Ectodermal cell (in vitro differentiated cells): Measurements from ENCODE around the gene COG2.

Experiments
- H3K27ac ChIP-seq: 2 replicates; pipeline ENCODE4 v1.7.0; 2013; ENCODE audit warnings: mild to moderate bottlenecking, low read depth, low read length; ENCODE audit not compliant: insufficient read depth, poor library complexity, severe bottlenecking
- H3K27me3 ChIP-seq: 2 replicates; pipeline ENCODE4 v1.7.0; 2013; ENCODE audit warnings: mild to moderate bottlenecking, low read length; ENCODE audit not compliant: insufficient read depth, control insufficient read depth, poor library complexity, severe bottlenecking
- H3K36me3 ChIP-seq: one replicate; pipeline ENCODE4 v1.7.0; 2013; ENCODE audit warnings: low read length; ENCODE audit not compliant: control insufficient read depth, insufficient read depth
- H3K4me1 ChIP-seq: one replicate; pipeline ENCODE4 v1.7.0; 2013; ENCODE audit warnings: low read length; ENCODE audit not compliant: control insufficient read depth, insufficient read depth
- H3K4me3 ChIP-seq: 2 replicates; pipeline ENCODE4 v1.7.0; 2013; ENCODE audit warnings: low read depth, low read length, control low read depth; ENCODE audit not compliant: insufficient read depth
- H3K9me3 ChIP-seq: 2 replicates; pipeline ENCODE4 v1.7.0; 2013; ENCODE audit warnings: mild to moderate bottlenecking, low read length, moderate library complexity; ENCODE audit not compliant: control insufficient read depth
- WGBS, 2 experiments: methylation state at CpG; one replicate each; pipeline ENCODE4 v1.1.7; 2013; ENCODE audit warnings: missing lambda C conversion rate in 2 of 2; 5-methylcytosine and 5-hydroxymethylcytosine counted together

Gene COG2

GRCh38 chr1:230610589-230610988, 31.7 kb upstream of the COG2 start:
- Histone ChIP-seq H3K27me3 (no peaks in the 10 kb centered on the region), H3K4me3 (no peak overlapping the region), H3K9me3 (no peaks in the 10 kb centered on the region), H3K36me3 (no peaks in the 10 kb centered on the region), H3K4me1 (no peaks in the 10 kb centered on the region), H3K27ac (no peak overlapping the region)
- WGBS, 2 experiments, result 90% methylated on average over 1 of the region's 1 CpG

DNA sequence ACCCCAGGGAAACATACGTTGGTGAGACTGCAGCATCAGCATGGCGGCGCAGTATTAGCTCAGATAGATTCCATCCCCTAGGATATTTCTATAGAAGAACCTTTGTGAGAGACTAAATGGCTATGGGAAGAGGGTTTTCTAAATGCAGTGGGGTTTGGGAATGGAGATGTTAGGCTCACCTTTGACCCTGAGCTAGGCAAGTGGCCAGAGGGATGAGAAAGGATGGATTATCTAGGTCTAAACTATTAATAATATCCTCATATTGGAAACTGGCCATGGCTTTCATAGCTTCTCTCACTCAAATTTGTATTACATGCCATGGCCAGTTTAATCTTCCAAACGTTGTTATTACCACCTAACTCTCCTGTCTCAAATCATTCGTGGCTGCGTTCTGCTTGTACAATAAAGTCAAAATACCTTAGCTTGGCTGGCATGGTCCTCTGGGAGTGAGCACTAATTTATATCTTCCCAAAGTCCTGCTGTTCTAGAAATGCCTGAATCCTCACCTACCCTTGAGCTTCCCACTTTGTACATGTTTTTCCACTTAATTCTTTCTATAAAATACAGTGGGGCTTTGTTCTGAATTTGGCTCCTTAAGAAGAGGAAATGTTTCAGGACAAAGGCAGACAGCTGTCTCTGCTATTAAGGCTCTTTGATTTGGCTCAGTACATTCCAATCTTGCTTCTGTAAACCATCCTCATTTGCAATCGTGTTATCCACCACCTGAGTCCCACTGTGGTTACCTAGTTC, 31.0 kb upstream of the COG2 start:
- Histone ChIP-seq H3K4me3 (no peak overlapping the region), H3K36me3 (no peaks in the 10 kb centered on the region), H3K27ac (no peak overlapping the region), H3K4me1 (no peaks in the 10 kb centered on the region), H3K9me3 (no peaks in the 10 kb centered on the region), H3K27me3 (no peaks in the 10 kb centered on the region)
- WGBS, 2 experiments, result 91 to 92% methylated on average over 7 of the region's 7 CpGs

GRCh38 chr1:230611878-230612235, 30.4 kb upstream of the COG2 start:
- 88 to 100% methylated on average over 1 of the region's 1 CpG for WGBS, 2 experiments
- H3K27ac ChIP-seq, result no peak overlapping the region
- no peaks in the 10 kb centered on the region for H3K36me3 ChIP-seq
- H3K4me3 ChIP-seq, result no peak overlapping the region
- H3K27me3 ChIP-seq, result no peaks in the 10 kb centered on the region
- H3K4me1 ChIP-seq, result no peaks in the 10 kb centered on the region
- H3K9me3 ChIP-seq, result no peaks in the 10 kb centered on the region

DNA sequence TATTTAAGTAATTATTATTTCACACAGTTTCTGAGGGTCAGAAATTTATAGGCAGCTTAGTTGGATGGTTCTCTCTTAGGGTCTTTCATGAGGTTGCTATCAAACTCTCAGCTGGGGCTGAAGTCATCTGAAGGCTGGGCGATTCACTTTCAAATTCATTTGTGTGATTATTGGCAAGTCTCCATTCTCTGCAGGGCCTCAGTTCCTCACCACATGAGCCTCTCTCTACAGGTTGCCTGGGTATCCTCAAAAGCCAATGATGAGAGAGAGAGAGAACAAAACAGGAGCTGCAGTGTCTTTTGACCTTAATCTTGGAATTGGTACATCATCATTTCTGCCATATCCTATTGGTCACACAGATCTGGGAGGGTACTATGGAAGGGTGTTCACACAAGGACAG, 29.6 kb upstream of the COG2 start:
- WGBS, 2 experiments, result 71 to 74% methylated on average over 1 of the region's 1 CpG
- Histone ChIP-seq H3K27ac (no peak overlapping the region), H3K9me3 (no peaks in the 10 kb centered on the region), H3K36me3 (no peaks in the 10 kb centered on the region), H3K4me3 (no peak overlapping the region), H3K4me1 (no peaks in the 10 kb centered on the region), H3K27me3 (no peaks in the 10 kb centered on the region)

DNA sequence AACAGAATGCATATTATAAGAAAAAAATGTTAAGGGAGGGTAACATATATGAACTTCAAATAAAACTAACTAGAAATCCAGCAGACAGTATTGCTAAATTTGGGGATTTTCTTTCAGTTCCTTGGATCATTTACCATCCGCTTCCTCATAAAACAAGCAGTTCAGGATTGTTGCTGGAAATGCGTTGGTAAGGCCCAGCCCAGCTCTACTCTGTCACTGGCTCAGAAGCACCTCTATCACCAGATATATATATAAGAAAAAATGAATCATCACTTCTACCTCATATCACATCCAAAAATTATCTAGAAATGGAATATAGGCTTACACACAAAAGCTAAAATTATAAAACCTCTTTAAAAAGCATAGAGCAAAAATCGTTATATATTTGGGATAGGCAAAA, 28.2 kb upstream of the COG2 start:
- Histone ChIP-seq H3K4me1 (no peaks in the 10 kb centered on the region), H3K27me3 (no peaks in the 10 kb centered on the region), H3K36me3 (no peaks in the 10 kb centered on the region), H3K4me3 (no peak overlapping the region), H3K9me3 (no peaks in the 10 kb centered on the region), H3K27ac (no peak overlapping the region)
- 92 to 94% methylated on average over 3 of the region's 3 CpGs for WGBS, 2 experiments

DNA sequence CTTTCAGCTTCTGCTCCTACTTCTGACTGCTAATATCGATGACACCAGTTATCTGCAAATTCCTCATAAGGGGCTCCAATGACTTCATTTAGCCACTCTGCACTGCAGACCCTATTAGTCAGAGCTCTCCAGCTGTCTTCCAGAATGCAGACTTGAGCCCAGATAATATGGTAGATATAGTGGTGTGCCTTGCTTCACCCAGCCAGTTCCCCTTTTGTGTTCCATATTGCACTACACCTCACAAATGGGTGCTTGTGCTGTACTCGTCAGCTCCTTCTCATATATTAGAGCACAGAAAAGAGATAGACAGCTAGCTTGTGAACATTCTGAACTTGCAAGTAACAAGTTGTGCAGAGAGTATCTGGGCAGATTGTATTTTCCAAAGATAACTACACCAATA, 23.7 kb upstream of the COG2 start:
- WGBS, 2 experiments, result 91 to 100% methylated on average over 2 of the region's 2 CpGs
- Histone ChIP-seq H3K36me3 (no peaks in the 10 kb centered on the region), H3K9me3 (no peaks in the 10 kb centered on the region), H3K27me3 (no peaks in the 10 kb centered on the region), H3K4me1 (peaks cover 16% of the 10 kb centered on the region), H3K4me3 (no peak overlapping the region), H3K27ac (no peak overlapping the region)

DNA sequence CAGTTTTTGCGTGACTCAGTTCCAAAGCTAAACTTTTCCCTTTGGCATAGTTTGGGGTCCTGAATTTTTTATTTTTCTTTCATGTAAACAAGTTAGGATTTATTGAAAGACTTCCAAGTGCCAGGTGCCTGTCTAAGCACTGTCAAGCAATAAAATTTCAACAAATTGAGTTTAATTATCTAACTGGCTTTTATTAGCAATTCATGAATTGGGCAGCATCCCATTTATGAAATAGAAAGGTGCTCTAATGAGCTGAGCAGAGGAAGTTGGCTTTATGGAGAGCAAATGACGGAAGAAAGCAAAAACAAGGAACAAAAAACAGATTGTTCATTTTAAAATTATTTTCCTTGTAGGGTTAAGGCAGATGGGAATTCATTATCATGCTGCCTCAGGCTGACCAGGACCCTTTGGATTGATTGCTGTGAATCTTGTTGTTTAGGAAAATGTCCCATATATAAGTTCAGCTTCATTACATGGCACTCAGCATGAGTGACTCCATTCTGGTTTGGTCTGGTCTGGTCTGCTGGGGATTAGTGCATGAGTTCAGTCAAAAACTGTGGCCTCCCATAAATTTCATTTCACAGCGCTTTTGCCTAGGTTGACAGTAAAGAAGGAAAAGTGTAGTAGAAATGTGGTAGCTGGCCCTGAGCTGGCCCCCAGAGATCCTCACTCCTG, 21.5 kb upstream of the COG2 start:
- WGBS, 2 experiments, result 81% methylated on average over 3 of the region's 3 CpGs
- Histone ChIP-seq H3K4me1 (peaks cover 16% of the 10 kb centered on the region), H3K36me3 (no peaks in the 10 kb centered on the region), H3K27ac (no peak overlapping the region), H3K4me3 (no peak overlapping the region), H3K9me3 (no peaks in the 10 kb centered on the region), H3K27me3 (no peaks in the 10 kb centered on the region)

DNA sequence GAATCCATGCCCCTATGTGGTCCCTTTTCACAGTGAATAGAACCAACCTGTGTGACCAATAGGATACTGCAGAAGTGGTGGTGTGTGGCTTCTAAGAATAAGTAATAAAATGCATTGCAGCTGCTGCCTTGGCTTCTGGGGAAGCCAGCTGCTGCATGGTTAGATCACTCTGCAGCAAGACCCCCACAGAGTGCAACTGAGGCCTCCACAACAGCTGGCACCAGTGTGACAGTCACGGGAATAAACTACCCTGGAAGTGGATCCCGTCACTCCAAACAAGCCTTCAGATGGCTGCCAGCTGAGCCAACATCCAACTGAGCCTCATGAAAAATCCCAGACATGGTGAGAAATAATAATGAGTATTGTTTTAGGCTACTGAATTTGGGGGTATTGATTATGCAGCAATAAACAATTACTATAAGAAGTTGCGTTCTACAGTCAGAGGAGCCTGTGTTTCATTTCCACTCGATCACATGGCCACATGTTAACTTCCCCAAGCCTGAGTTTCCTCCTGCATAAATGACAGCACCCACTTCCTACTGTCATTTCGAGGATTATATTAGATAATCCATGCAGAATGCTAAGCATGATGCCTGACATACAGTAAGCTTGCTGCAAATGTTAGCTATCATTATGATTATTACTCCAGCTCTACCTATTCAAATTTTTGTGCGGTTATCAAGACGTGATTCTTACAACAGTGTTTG, 20.8 kb upstream of the COG2 start:
- Histone ChIP-seq H3K27ac (no peak overlapping the region), H3K9me3 (no peaks in the 10 kb centered on the region), H3K4me3 (no peak overlapping the region), H3K4me1 (peaks cover 16% of the 10 kb centered on the region), H3K27me3 (no peaks in the 10 kb centered on the region), H3K36me3 (no peaks in the 10 kb centered on the region)
- WGBS, 2 experiments, result 73 to 81% methylated on average over 7 of the region's 7 CpGs

DNA sequence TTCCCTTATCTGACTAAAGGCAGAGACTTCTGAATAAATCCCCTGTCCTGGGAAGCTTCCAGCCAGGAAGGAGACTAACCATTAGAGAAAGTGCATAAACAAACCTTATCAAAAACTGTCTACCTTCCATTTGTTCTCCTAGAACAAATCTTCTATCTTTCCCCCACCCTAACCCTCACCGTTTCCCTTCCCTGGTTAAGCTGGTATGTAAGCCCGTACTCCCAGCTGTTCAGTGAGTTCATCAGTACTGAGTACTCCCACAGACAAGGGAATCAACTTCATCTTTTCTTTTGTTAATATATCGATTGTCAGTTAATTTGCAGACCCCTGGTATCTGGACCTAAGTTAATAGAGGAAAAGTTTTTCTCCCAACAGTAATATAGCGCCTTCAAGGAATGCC, 20.1 kb upstream of the COG2 start:
- 86 to 91% methylated on average over 2 of the region's 4 CpGs for WGBS, 2 experiments
- no peak overlapping the region for H3K27ac ChIP-seq
- H3K27me3 ChIP-seq, result no peaks in the 10 kb centered on the region
- H3K9me3 ChIP-seq, result no peaks in the 10 kb centered on the region
- H3K4me1 ChIP-seq, result peaks cover 16% of the 10 kb centered on the region
- H3K4me3 ChIP-seq, result no peak overlapping the region
- H3K36me3 ChIP-seq, result no peaks in the 10 kb centered on the region

GRCh38 chr1:230624097-230624713, 18.1 kb upstream of the COG2 start:
- no peak overlapping the region for H3K27ac ChIP-seq
- no peaks in the 10 kb centered on the region for H3K27me3 ChIP-seq
- H3K4me1 ChIP-seq, result peaks cover 16% of the 10 kb centered on the region
- no peaks in the 10 kb centered on the region for H3K9me3 ChIP-seq
- H3K4me3 ChIP-seq, result no peak overlapping the region
- WGBS, 2 experiments, result 94 to 96% methylated on average over 19 of the region's 19 CpGs
- no peaks in the 10 kb centered on the region for H3K36me3 ChIP-seq
